ENCODE data around the gene CLEC19A.

DNA sequence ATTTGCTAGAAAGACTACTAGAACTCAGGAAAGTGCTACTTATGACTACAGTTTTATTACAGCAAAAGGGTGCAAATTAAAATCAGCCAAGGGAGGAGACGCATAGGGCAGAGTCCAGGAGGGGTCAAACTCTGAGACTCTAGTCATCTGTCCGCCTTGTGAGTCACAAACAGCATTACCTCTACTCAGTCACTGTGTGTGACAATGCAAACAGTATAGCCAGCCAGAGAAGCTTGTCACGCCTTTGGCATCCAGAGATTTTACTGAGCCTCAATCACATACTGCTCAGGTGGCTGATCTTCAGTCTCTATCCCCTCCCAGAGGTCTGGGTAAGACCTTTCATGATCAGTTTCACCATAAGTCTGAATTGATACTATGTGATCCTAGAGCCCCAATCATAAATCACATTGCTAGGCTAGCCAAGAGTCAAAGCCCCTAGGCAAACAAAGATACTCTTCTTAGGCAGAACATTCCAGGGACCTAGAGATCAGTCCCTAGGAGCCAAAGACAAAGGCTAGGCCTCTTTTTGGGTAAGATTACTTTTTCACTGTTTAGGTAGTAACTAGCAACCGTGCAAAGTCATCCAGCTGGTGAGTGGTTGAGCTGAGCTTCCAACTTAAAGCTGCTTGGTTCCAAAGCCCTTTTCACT, 48.8 kb upstream of the CLEC19A start:
- TF ChIP-seq, protein P1, sequence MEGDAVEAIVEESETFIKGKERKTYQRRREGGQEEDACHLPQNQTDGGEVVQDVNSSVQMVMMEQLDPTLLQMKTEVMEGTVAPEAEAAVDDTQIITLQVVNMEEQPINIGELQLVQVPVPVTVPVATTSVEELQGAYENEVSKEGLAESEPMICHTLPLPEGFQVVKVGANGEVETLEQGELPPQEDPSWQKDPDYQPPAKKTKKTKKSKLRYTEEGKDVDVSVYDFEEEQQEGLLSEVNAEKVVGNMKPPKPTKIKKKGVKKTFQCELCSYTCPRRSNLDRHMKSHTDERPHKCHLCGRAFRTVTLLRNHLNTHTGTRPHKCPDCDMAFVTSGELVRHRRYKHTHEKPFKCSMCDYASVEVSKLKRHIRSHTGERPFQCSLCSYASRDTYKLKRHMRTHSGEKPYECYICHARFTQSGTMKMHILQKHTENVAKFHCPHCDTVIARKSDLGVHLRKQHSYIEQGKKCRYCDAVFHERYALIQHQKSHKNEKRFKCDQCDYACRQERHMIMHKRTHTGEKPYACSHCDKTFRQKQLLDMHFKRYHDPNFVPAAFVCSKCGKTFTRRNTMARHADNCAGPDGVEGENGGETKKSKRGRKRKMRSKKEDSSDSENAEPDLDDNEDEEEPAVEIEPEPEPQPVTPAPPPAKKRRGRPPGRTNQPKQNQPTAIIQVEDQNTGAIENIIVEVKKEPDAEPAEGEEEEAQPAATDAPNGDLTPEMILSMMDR (IDR thresholded peaks at IDR 0.05; ENCODE audit: low read depth, low read length, poor library complexity, severe bottlenecking), result no peak
- TF ChIP-seq EZH2phosphoT487 (IDR thresholded peaks at IDR 0.05; ENCODE audit: borderline replicate concordance, low read length), result no peak
